Head of caudate nucleus (tissue), 42 donors: Measurements from ENCODE around the gene CCDC93.

ENCODE experiments used
- DNase-seq, 42 donors: peaks; one replicate each; pipeline versions ENCODE4 v3.0.0 to v3.0.0-alpha.2; 2020 to 2021; ENCODE audit warnings: mixed read lengths in 7 of 42
- intact Hi-C: fragments of 100-400 bp; cut with DNase I; formaldehyde crosslinking; loops from one replicate; pipeline ENCODE4 v1.15.0; 2022

CCDC93 gene

DNA sequence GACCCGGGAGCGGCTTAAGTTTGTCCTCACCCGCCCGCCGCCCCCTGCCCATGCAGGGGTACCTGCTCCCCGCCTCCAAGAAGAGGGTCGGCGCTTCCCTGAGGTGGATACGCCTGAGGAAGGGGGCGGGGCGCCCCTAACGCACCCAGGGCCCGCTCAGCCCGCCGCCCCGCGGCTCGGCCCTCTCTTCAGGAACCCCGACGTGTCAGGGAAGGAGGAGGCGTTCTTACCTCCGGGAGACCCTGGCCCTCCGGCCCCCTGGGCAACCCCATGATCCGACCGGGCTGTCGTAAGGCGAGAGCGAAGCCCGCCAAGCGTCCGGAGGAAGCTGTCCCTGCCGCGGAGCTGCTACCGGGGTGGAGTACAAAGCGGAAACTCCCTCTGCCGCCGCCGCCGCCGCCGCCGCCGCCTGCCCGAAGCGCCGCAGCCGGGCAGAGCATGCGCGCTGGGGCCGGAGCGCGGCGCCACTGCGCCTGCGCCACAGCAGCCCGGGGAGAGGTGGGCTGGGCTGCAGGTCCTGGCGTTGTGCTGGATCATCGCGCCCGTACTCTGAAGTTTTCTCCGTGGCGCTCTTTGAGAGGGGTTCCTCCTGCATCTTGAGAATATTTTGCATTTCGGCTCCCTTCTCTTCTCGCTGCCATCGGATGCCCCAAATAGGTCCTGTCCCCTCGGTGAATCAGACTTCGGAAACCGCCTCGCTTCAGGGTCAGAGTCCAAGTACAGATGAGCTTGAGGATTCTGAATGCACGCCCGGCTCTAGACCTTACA lies at the start of gene CCDC93:
Gene CCDC93, minus strand, starts transcription at position 347 of the 768 bp plus-strand sequence. Its CDS starts 75 bp downstream, at position 272.
- peak; percentile 32 to 92 (median 79) for DNase-seq
- intact Hi-C loops: loop anchor here (2.0 to 5.0 kb wide), 2 partner anchors 33 to 197 kb away; no protein-coding TSS in a partner anchor

DNA sequence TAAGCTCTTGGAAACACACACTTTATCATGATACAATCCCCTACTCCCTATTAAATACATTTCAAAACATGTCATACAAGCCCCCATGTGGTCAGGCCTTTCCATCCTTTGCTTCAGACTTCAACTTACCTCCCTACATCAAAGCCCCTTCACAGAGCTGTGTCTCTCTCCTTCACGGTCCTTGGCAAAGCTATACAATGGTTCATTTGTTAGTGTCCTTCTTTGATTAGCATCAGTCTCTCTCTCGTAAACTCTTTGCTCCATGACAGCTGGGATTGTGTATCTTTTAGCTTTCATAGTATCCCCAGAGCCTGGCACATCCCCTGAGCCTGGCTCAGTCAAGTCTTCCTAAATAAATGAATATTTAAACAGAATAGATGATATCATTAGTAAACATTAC lies 48.8 kb upstream of the CCDC93 start:
- intact Hi-C loops: no loop called here

GRCh38 chr2:118062048-118062447 lies 48.2 kb upstream of the CCDC93 start:
- intact Hi-C loops: no loop called here
- no peak for DNase-seq

More for the DNA sequence above, 48.8 kb upstream of the CCDC93 start:
- no peak for DNase-seq

GRCh38 chr2:118061135-118061955 lies 47.5 kb upstream of the CCDC93 start:
- peak in 3 of 42 donors; percentile 9 to 26 (median 18) for DNase-seq
- intact Hi-C loops: no loop called here

- intact Hi-C loops: no loop called here
- no peak for DNase-seq
These were observed 46.1 kb upstream of the CCDC93 start for GRCh38 chr2:118059919-118060478.

DNA sequence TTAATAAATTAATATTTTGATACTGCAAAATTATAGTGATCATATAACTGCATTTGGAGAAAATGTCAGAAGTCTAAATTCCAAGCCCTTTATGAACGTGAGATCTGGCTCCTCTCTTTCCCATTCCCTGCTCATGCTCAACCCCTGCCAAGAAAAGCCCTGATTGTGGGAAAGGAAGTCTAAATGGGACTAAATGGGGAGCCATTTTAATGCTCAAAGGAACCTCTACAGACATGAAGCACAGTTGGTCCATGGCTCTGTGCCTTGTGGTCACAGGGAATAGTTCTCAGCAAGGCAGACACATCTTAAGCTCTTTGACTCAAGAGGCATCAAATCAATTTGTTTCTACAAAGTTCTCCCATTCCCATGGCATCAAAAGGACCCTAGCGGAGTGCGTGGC lies 45.1 kb upstream of the CCDC93 start:
- no peak for DNase-seq

GRCh38 chr2:118056801-118057200 lies 42.9 kb upstream of the CCDC93 start:
- no peak for DNase-seq
- intact Hi-C loops: no loop called here

More for the DNA sequence above, 45.1 kb upstream of the CCDC93 start:
- intact Hi-C loops: no loop called here

GRCh38 chr2:118056165-118056534 lies 42.3 kb upstream of the CCDC93 start:
- DNase-seq: peak in 15 of 42 donors; percentile 3 to 44 (median 14)
- intact Hi-C loops: no loop called here

GRCh38 chr2:118055512-118056164 lies 41.8 kb upstream of the CCDC93 start:
- intact Hi-C loops: no loop called here
- no peak for DNase-seq

DNA sequence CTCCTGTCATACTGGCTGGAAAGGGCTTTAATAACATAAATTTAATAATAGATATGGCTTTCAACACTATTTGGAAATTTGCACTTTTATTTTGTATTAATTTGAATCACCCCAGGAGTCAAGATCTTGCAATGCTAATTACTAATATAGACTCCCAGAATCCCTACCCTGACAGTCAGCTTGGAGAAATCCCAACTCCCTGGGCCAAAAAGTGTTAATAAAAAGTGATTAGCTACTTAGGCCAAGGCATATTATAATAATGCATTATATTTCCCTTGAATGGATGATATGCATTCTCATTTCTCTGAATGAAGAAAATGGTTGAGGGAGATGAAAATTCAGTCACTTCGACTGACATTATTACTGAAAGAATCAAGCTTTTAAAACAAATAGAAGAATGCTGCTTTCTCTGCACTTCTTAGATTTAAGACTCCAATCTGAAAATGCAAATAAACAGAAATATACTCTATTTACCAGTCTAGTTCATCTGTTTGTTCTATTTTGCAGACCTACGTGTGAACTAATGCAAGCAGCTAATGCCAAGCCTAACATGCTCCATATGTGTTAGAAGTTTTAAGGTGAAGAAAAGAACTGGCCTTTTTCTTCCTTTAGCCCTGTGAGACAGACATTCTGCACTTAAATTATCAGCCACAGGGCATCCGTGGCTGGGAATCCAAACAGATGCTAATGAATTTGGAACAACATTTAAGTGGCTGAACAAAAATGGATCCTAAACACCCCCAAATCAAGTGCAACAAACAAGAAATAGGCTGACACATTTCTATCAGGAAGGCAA lies 40.5 kb upstream of the CCDC93 start:
- intact Hi-C loops: no loop called here

DNA sequence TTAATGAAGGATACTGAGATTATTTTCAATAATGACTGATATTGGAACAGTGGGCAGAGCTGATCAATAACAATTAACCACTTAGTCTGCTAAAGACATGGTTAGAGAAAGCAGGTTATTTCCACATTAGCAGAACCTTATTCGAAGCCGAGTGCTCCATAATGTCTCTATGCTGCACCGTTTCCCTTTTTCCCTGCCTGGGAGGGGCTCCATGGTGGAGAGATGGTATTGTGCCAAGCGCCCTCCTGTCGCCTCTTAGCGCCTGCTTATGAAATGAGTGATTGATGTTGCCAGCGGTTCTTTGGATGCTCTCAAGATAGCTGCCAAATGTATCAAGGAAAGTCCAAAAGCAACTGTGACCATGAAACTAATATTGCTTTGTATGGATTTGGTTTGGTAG lies 39.8 kb upstream of the CCDC93 start:
- intact Hi-C loops: no loop called here
- DNase-seq: no peak

More for the DNA sequence above, 40.5 kb upstream of the CCDC93 start:
- DNase-seq: no peak

- DNase-seq: no peak
- intact Hi-C loops: no loop called here
These were observed 38.6 kb upstream of the CCDC93 start for GRCh38 chr2:118052474-118052873.

DNA sequence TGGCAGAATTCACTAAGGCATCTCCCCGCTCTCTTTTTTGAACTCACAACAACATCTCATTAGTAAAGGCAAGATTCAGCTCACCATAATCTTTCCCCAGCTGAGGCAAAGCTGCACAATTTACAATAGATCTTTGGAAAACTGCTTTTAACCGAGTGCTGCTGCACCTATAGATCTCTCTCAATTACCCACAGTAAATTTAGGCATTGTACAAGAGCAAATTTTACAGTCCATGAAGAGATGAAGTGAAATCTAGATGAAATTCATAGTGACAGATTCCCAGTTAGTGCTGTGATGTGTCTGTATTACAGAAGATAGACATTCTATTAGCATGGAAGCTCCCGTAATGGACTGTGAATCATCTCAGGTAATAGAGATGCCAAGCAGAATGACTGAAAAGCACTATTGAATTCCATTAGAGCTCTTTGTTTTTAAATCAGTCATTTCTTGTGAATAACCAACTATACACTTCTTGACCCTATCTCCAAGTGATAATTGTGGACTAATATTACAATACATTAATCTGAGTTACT lies 38.0 kb upstream of the CCDC93 start:
- intact Hi-C loops: no loop called here

DNA sequence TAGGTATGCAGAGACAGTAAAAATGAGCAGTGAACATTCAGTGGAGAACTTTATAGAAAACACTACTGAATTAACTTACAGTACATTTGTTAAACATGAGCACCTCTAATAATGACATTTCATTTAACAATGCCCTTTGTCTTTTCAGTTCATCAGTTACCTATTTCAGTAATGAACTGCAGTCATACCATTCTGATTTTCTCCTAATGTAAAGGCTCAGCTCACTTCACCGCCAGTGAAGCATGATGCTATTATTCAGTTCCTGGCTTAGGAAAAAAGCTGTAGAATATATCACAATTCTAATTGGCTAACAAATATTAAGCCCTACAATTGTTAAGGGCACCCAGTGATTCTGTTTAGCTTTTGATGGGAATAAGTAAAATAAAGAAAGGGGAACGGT lies 37.1 kb upstream of the CCDC93 start:
- intact Hi-C loops: no loop called here
- DNase-seq: no peak

More for the DNA sequence above, 38.0 kb upstream of the CCDC93 start:
- no peak for DNase-seq

DNA sequence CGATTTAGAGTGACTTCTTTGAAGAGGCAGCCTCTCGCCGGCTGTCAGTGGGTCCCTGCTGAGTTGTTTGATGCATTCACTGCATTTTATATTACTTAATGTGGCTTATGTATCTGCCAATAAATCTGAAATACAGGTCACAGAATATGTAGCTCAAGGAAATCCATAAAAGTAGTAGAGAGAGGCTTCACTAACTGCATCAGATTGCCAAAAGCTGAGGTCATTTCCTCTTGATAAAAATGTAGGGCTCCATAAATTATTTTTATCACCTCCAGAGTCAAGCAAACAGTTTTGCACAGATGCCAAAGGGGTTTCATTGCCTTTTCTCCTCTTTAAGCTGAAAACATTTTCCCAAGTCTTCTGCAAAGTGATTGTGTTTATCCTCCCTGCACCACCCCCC lies 36.5 kb upstream of the CCDC93 start:
- DNase-seq: no peak
- intact Hi-C loops: no loop called here

- intact Hi-C loops: loop anchor here (5.0 kb wide), 1 partner anchor 808 kb away; no protein-coding TSS in a partner anchor
- DNase-seq: no peak
These were observed 35.9 kb upstream of the CCDC93 start for GRCh38 chr2:118049816-118050140.

GRCh38 chr2:118049140-118049815 lies 35.4 kb upstream of the CCDC93 start:
- DNase-seq: no peak
- intact Hi-C loops: loop anchor here (5.0 kb wide), 1 partner anchor 808 kb away; no protein-coding TSS in a partner anchor

DNA sequence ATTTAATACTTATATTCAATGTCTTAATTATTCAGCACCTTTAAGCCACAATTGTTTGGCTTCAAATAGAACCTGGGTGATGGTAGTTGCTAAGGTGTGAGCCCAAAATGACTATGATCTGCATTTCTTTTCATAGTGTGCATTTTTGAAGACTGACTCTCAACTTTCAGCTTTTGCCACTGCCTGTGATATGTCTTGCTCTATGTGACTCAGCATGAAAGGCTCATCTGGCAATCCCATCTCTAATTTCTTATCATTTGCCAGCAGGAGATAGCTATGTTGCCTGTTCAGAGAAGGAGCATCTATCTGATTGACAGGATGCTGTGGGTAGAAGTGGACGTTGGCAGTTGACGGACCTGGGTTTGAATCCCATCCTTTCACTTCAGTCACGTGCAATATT lies 34.5 kb upstream of the CCDC93 start:
- intact Hi-C loops: loop anchor here (5.0 kb wide), 1 partner anchor 809 kb away; no protein-coding TSS in a partner anchor
- no peak for DNase-seq
